RWPE1 (cell line): Measurements from ENCODE around the gene ACP5.

Experiments
- CTCF ChIA-PET: fragments of 350-600 bp; sonication (Branson Sonifier 250); formaldehyde crosslinking; extraction: SDS; loops from one replicate; lab custom pipeline; 2021; lab: Yijun Ruan, JAX
- POLR2A ChIA-PET: fragments of 400-600 bp; formaldehyde crosslinking; extraction: SDS; loops from one replicate; lab custom pipeline; 2020; ENCODE audit warnings: antibody characterized with exemption; ENCODE audit not compliant: low non-redundant PET; lab: Yijun Ruan, JAX
- DNase-seq: peaks from one replicate; pipeline ENCODE4 v3.0.0; 2012; ENCODE audit warnings: low spot score
- H3K27ac ChIP-seq: fragments of 450-650 bp; 2 replicates; pipeline ENCODE4 v1.5.1; 2017
- CTCF ChIP-seq: fragments of 450-650 bp; conservative IDR thresholded peaks from 2 replicates; pipeline ENCODE4 v1.5.1; 2017; ENCODE audit warnings: low read depth, mild to moderate bottlenecking

The ACP5 gene

GRCh38 chr19:11597202-11598102 is 20.0 kb upstream of the ACP5 start, which contains the start of gene ZNF627:
Gene ZNF627 (plus strand): TSS chr19:11597483. CDS start chr19:11597628, 145 bp downstream.
- peak within 1 kb of the TSS; percentile 83 for H3K27ac ChIP-seq
- ChIA-PET CTCF (interaction anchor here (0.6 kb wide), 2 partner anchors 54 to 307 kb away, joined by 3 to 5 read pairs; no protein-coding TSS in a partner anchor), POLR2A (interaction anchor here (0.6 to 0.7 kb wide), 3 partner anchors 16 to 52 kb away, joined by 9 to 16 read pairs (median 9); no protein-coding TSS in a partner anchor)
- no peak for TF ChIP-seq CTCF
- DNase-seq = peak; percentile 99

DNA sequence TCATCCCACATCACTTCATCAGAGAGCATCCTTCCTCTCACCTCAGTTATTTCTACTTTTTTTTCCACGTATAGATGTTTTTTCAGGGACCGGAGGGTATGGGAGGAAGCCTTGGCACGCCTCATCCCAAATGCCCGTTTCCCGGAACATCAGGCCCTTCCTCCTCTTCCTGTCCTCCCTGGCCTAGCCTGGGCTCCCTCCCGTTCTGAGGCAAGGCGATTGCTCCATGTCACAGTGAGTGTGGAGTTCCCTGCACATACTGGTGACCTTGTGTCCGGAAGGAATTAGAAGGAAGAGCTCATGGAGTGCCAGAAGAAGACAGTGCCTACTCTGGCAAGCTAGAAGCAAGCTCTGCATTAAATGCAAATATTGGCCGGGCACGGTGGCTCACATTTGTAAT is 18.7 kb upstream of the ACP5 start:
- TF ChIP-seq CTCF = no peak
- ChIA-PET CTCF (no interaction called here), POLR2A (no interaction called here)
- peak overlapping the region; percentile 83; the same call in 1 of the 2 replicates for H3K27ac ChIP-seq
- no peak for DNase-seq

DNA sequence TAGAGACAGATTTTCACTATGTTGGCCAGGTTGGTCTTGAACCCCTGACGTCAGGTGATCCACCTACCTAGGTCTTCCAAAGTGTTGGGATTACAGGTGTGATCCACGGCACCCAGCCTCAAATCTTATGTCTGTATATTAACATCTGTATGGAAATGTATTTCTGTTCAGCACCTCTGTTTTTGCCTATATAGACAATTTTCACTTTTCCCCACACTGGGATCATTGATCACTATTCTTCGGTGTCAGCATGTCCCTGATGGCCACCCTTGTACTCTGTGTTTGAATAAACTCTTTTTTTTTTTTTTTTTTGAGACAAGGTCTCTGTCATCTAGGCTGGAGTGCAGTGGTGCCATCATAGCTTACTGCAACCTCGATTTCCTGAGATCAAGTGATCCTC is 16.6 kb upstream of the ACP5 start:
- DNase-seq = no peak
- ChIA-PET CTCF (no interaction called here), POLR2A (no interaction called here)
- TF ChIP-seq CTCF = no peak
- no peak overlapping the region for H3K27ac ChIP-seq

GRCh38 chr19:11587975-11588631 is 10.7 kb upstream of the ACP5 start:
- POLR2A ChIA-PET = no interaction called here
- CTCF ChIA-PET = interaction anchor here (0.5 to 1.2 kb wide), 7 partner anchors 8 to 71 kb away, joined by 3 to 5 read pairs (median 3); partner anchors contain the start of gene ELOF1
- DNase-seq = no peak
- peak overlapping the region; percentile 44 for H3K27ac ChIP-seq
- peak; percentile 32 for TF ChIP-seq CTCF

DNA sequence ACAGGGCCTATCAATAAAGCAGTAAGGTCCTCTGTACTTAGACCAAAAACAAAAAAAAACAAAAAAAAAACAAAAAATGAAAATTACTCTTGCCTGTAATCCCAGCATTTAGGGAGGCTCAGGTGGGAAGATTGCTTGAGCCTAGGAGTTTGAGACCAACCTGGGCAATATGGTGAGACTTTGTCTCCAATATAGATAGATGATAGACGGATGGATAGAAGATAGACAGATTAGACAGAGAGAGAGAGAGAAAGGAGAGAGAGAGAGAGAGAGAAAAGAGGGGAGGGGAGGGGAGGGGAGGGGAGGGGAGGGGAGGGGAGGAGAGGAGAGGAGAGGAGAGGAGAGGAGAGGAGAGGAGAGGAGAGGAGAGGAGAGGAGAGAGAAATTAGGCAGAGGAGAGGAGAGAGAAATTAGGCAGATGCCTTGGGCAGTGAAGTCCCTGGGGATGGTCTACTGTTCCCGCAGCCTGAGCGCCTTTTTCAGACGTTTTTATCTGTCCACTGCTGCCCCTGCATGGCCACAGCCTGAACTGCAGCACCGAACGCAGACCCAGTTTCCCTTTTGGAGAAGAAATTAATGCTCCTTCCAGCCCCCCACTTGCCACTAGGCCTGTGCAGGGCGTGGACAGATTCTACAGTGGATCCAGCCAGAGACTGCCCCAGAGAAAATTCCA is 10.0 kb upstream of the ACP5 start:
- peak overlapping the region; percentile 44 for H3K27ac ChIP-seq
- peak; percentile 73 for DNase-seq
- CTCF ChIA-PET = interaction anchor here (0.6 to 1.2 kb wide), 5 partner anchors 7 to 104 kb away, joined by 3 to 5 read pairs (median 4); partner anchors contain the start of gene ELOF1
- POLR2A ChIA-PET = no interaction called here
- TF ChIP-seq CTCF = peak; percentile 78
